H9 (cell line): ENCODE results near the gene ING1. TPM values are rescaled to one million over a fixed set of nuclear protein-coding genes. Genes with fewer than 3 reads are reported as not detected.
A peak's percentile ranks its signal among the peaks of the same experiment; 100 is the strongest.

Source experiments
- DNase-seq: peaks from one replicate; pipeline ENCODE4 v3.0.0-alpha.2; 2017
- H2AFZ ChIP-seq: one replicate; pipeline ENCODE4 v1.6.1; 2013; ENCODE audit warnings: mild to moderate bottlenecking, low read length, control low read depth, moderate library complexity
- H2AK5ac ChIP-seq: 2 replicates; pipeline ENCODE4 v1.6.1; 2013; ENCODE audit warnings: low read length, control low read depth, mixed read lengths; ENCODE audit not compliant: insufficient read length
- H2BK120ac ChIP-seq: one replicate; pipeline ENCODE4 v1.6.1; 2013; ENCODE audit warnings: low read depth, mild to moderate bottlenecking, low read length, control low read depth, inconsistent platforms; ENCODE audit not compliant: poor library complexity, severe bottlenecking
- H2BK12ac ChIP-seq: 2 replicates; pipeline ENCODE4 v1.6.1; 2013; ENCODE audit warnings: low read length, control low read depth, mixed read lengths, low read depth; ENCODE audit not compliant: insufficient read length
- H2BK15ac ChIP-seq: 2 replicates; pipeline ENCODE4 v1.6.1; 2013; ENCODE audit warnings: low read depth, low read length, control low read depth
- H2BK20ac ChIP-seq: one replicate; pipeline ENCODE4 v1.6.1; 2013; ENCODE audit warnings: low read depth, mild to moderate bottlenecking, low read length, control low read depth, inconsistent platforms; ENCODE audit not compliant: poor library complexity, severe bottlenecking
- H2BK5ac ChIP-seq: 2 replicates; pipeline ENCODE4 v1.6.1; 2013; ENCODE audit warnings: low read length, control low read depth, mixed read lengths; ENCODE audit not compliant: insufficient read length
- H3K14ac ChIP-seq: 2 replicates; pipeline ENCODE4 v1.6.1; 2013; ENCODE audit warnings: low read length, control low read depth; ENCODE audit not compliant: insufficient read depth
- H3K18ac ChIP-seq: 2 replicates; pipeline ENCODE4 v1.6.1; 2013; ENCODE audit warnings: low read depth, mild to moderate bottlenecking, mixed read lengths, low read length, control low read depth; ENCODE audit not compliant: insufficient read length
- H3K23ac ChIP-seq: 2 replicates; pipeline ENCODE4 v1.6.1; 2013; ENCODE audit warnings: low read length, control low read depth, mixed read lengths, low read depth; ENCODE audit not compliant: insufficient read length
- H3K23me2 ChIP-seq: 2 replicates; pipeline ENCODE4 v1.6.1; 2013; ENCODE audit warnings: low read depth, mild to moderate bottlenecking, mixed read lengths, low read length, control low read depth; ENCODE audit not compliant: insufficient read length, poor library complexity, severe bottlenecking
- H3K27ac ChIP-seq: 2 replicates; pipeline ENCODE4 v1.5.1; 2013; ENCODE audit warnings: low read length, control low read depth, mixed read lengths, low read depth; ENCODE audit not compliant: insufficient read length
- H3K27me3 ChIP-seq: 2 replicates; pipeline ENCODE4 v1.6.1; 2013; ENCODE audit warnings: low read length, control low read depth, inconsistent platforms; ENCODE audit not compliant: insufficient read depth
- H3K4ac ChIP-seq: 2 replicates; pipeline ENCODE4 v1.6.1; 2013; ENCODE audit warnings: low read depth, mild to moderate bottlenecking, control low read depth, inconsistent platforms, low read length, moderate library complexity
- H3K4me1 ChIP-seq: 2 replicates; pipeline ENCODE4 v1.6.1; 2013; ENCODE audit warnings: low read length, control low read depth, inconsistent platforms; ENCODE audit not compliant: insufficient read depth
- H3K4me2 ChIP-seq: 2 replicates; pipeline ENCODE4 v1.6.1; 2013; ENCODE audit warnings: low read length, control low read depth, mixed read lengths; ENCODE audit not compliant: insufficient read length, insufficient read depth
- H3K56ac ChIP-seq: 2 replicates; pipeline ENCODE4 v1.6.1; 2013; ENCODE audit warnings: low read depth, mild to moderate bottlenecking, mixed read lengths, low read length, control low read depth; ENCODE audit not compliant: insufficient read length
- H3K79me1 ChIP-seq: 2 replicates; pipeline ENCODE4 v1.6.1; 2013; ENCODE audit warnings: low read depth, mild to moderate bottlenecking, moderate library complexity, low read length, control low read depth, inconsistent platforms; ENCODE audit not compliant: insufficient read depth, poor library complexity, severe bottlenecking
- H3K79me2 ChIP-seq: 2 replicates; pipeline ENCODE4 v1.6.1; 2013; ENCODE audit warnings: low read length, control low read depth, inconsistent platforms; ENCODE audit not compliant: insufficient read depth
- H3K9ac ChIP-seq: 2 replicates; pipeline ENCODE4 v1.6.1; 2013; ENCODE audit warnings: low read length, control low read depth, mixed read lengths; ENCODE audit not compliant: insufficient read length; ENCODE audit errors: extremely low read depth
- H3K9me3 ChIP-seq: one replicate; pipeline ENCODE4 v1.6.1; 2013; ENCODE audit warnings: low read depth, low read length, inconsistent platforms; ENCODE audit not compliant: control insufficient read depth
- H3T11ph ChIP-seq: one replicate; pipeline ENCODE4 v1.6.1; 2013; ENCODE audit warnings: mild to moderate bottlenecking, low read length, control low read depth, inconsistent platforms
- H4K20me1 ChIP-seq: one replicate; pipeline ENCODE4 v1.6.1; 2013; ENCODE audit not compliant: control insufficient read depth, insufficient read length, insufficient read depth
- H4K5ac ChIP-seq: 2 replicates; pipeline ENCODE4 v1.6.1; 2013; ENCODE audit warnings: low read depth, mild to moderate bottlenecking, mixed read lengths, low read length, control low read depth; ENCODE audit not compliant: insufficient read length
- H4K8ac ChIP-seq: replicated peaks from 2 replicates; pipeline ENCODE4 v1.6.1; 2013; ENCODE audit warnings: low read length, control low read depth, mixed read lengths, low read depth; ENCODE audit not compliant: insufficient read length
- H4K91ac ChIP-seq: 2 replicates; pipeline ENCODE4 v1.6.1; 2013; ENCODE audit warnings: low read depth, mild to moderate bottlenecking, moderate library complexity, mixed read lengths, low read length, control low read depth; ENCODE audit not compliant: insufficient read length
- H3K27ac Mint-ChIP-seq, 3 experiments: 2 replicates in 2 of 3; 3 replicates in 1 of 3; pipeline ENCODE4 v1.8.0; 2020 to 2021; ENCODE audit warnings: mixed read lengths in 3 of 3, mild to moderate bottlenecking in 1 of 3, moderate library complexity in 1 of 3
- H3K27me3 Mint-ChIP-seq: 2 replicates; pipeline ENCODE4 v1.8.0; 2021; ENCODE audit warnings: low read depth, mild to moderate bottlenecking, moderate library complexity, mixed read lengths
- H3K36me3 Mint-ChIP-seq, 3 experiments: 2 replicates in 2 of 3; 3 replicates in 1 of 3; pipeline ENCODE4 v1.8.0; 2020 to 2021; ENCODE audit warnings: low read depth in 3 of 3, mixed read lengths in 3 of 3; ENCODE audit not compliant: insufficient read depth in 1 of 3
- H3K4me1 Mint-ChIP-seq, 2 experiments: 2 replicates each; pipeline ENCODE4 v1.8.0; 2020; ENCODE audit warnings: mixed read lengths in 2 of 2
- H3K4me3 Mint-ChIP-seq, 2 experiments: 2 replicates in 1 of 2; 3 replicates in 1 of 2; pipeline ENCODE4 v1.8.0; 2020 to 2021; ENCODE audit warnings: mild to moderate bottlenecking in 2 of 2, mixed read lengths in 2 of 2, moderate library complexity in 1 of 2
- H3K9me3 Mint-ChIP-seq, 2 experiments: 2 replicates in 1 of 2; 3 replicates in 1 of 2; pipeline ENCODE4 v1.8.0; 2020; ENCODE audit warnings: mild to moderate bottlenecking in 2 of 2, mixed read lengths in 2 of 2, moderate library complexity in 1 of 2
- CTCF ChIP-seq: fragments of 200-600 bp; sonication (generic); conservative IDR thresholded peaks from 3 replicates; pipeline ENCODE4 v1.8.0; 2021; ENCODE audit warnings: antibody characterized with exemption, mild to moderate bottlenecking
- WGBS: extraction: QIAGEN DNeasy Blood & Tissue Kit; methylation state at CpG from one replicate; pipeline ENCODE4 v1.1.7; 2013; ENCODE audit warnings: missing lambda C conversion rate, low lambda C conversion rate, mixed read lengths; ENCODE audit not compliant: insufficient read length; ENCODE audit errors: extremely low coverage; 5-methylcytosine and 5-hydroxymethylcytosine counted together
- total RNA-seq: library from RNA; stranded (reverse); gene quantifications from 2 replicates; pipeline ENCODE4 v1.2.1, GENCODE V29; 2021

Gene ING1
- total RNA-seq, 1 experiment from 2014 or later, result 17.3 TPM

GRCh38 chr13:110756219-110756631 is 42.7 kb downstream of the ING1 start:
- Histone ChIP-seq H4K20me1 (no peaks in the 10 kb centered on the region), H4K91ac (no peak overlapping the region), H3K4me2 (no peak overlapping the region), H4K8ac (no peak overlapping the region), H3K27me3 (no peaks in the 10 kb centered on the region), H3K56ac (no peak overlapping the region), H3T11ph (no peak overlapping the region), H2BK15ac (no peak overlapping the region), H2BK12ac (no peak overlapping the region), H3K4ac (no peak overlapping the region), H2AK5ac (no peak overlapping the region), H2BK120ac (no peak overlapping the region), H3K23ac (no peak overlapping the region), H3K79me1 (no peaks in the 10 kb centered on the region), H3K4me1 (peaks cover 3% of the 10 kb centered on the region; the same call in 1 of the 2 replicates), H2BK20ac (no peak overlapping the region), H3K9ac (no peak overlapping the region), H3K79me2 (no peaks in the 10 kb centered on the region), H3K18ac (no peak overlapping the region), H2BK5ac (no peak overlapping the region), H4K5ac (no peak overlapping the region), H2AFZ (no peak overlapping the region), H3K27ac (no peak overlapping the region), H3K14ac (no peak overlapping the region), H3K9me3 (no peaks in the 10 kb centered on the region), H3K23me2 (no peaks in the 10 kb centered on the region)
- no peaks in the 10 kb centered on the region; the same call in 1 of the 2 replicates for H3K27me3 Mint-ChIP-seq
- peaks cover 13 to 19% of the 10 kb centered on the region in 2 experiments for H3K9me3 Mint-ChIP-seq
- peaks cover 10 to 24% (median 10%) of the 10 kb centered on the region in 3 experiments for H3K36me3 Mint-ChIP-seq
- WGBS, result no CpG with 5 or more reads among the region's 3 CpGs
- DNase-seq, result no peak
- no peak for TF ChIP-seq CTCF
- H3K4me3 Mint-ChIP-seq, result no peak overlapping the region
- H3K4me1 Mint-ChIP-seq, result peaks cover 22 to 23% of the 10 kb centered on the region in 2 experiments
- H3K27ac Mint-ChIP-seq, result peak overlapping the region in 1 of 3 experiments; percentile 81; a peak in 2 of 7 replicates
